Measurements from ENCODE around the gene PAX5.

GRCh38 chr9:36939214-36939613 lies 94.9 kb downstream of the PAX5 start:
- no peak for TF ChIP-seq CTCF (IDR thresholded peaks at IDR 0.05)
- TF ChIP-seq POLR2AphosphoS5 (IDR thresholded peaks at IDR 0.05): no peak
- TF ChIP-seq POLR2A (IDR thresholded peaks at IDR 0.05): no peak

All from breast epithelium (tissue), 3 donors.